ENCODE results near the gene RYR2. TPM values are rescaled to one million over a fixed set of nuclear protein-coding genes. Genes with fewer than 3 reads are reported as not detected.

The RYR2 gene
- polyA plus RNA-seq, 1 of the 3 experiments (the other 2 are of a cell fraction) = under 0.01 TPM

GRCh38 chr1:237048803-237049202, 6.8 kb downstream of the RYR2 start:
- POLR2A ChIA-PET = no interaction called here
- Histone ChIP-seq H2AFZ (ENCODE audit: low read depth) (no peak overlapping the region), H3F3A (replicated peaks; ENCODE audit: insufficient read depth) (no peaks in the 10 kb centered on the region), H3K4me1 (ENCODE audit: control insufficient read depth in 1 of 2, insufficient read depth in 2 of 2, low read depth in 1 of 2, low read length in 1 of 2) (peaks cover 0 to 2% of the 10 kb centered on the region in 2 experiments; a peak in 2 of 4 replicates), H3K4me2 (no peak overlapping the region), H3K79me2 (ENCODE audit: insufficient read depth) (no peaks in the 10 kb centered on the region), H3K9me3 (no peaks in the 10 kb centered on the region), H3K27ac (ENCODE audit: low read depth in 2 of 2, low read length in 1 of 2) (no peak overlapping the region), H3K36me3 (replicated peaks in 1 of 2; ENCODE audit: control insufficient read depth in 1 of 2, insufficient read depth in 2 of 2, low read length in 1 of 2) (no peaks in the 10 kb centered on the region), H3K27me3 (ENCODE audit: insufficient read depth) (no peaks in the 10 kb centered on the region), H3K4me3 (ENCODE audit: low read depth in 2 of 2, low read length in 1 of 2) (no peak overlapping the region), H4K20me1 (ENCODE audit: insufficient read depth) (no peaks in the 10 kb centered on the region), H3K9ac (no peak overlapping the region), H3K9me2 (no peaks in the 10 kb centered on the region)
- CTCF ChIA-PET = no interaction called here
- no peak for DNase-seq
- no peak for TF ChIP-seq MEF2A (IDR thresholded peaks at IDR 0.05; ENCODE audit: borderline replicate concordance, low read depth)
- TF ChIP-seq, protein P1, sequence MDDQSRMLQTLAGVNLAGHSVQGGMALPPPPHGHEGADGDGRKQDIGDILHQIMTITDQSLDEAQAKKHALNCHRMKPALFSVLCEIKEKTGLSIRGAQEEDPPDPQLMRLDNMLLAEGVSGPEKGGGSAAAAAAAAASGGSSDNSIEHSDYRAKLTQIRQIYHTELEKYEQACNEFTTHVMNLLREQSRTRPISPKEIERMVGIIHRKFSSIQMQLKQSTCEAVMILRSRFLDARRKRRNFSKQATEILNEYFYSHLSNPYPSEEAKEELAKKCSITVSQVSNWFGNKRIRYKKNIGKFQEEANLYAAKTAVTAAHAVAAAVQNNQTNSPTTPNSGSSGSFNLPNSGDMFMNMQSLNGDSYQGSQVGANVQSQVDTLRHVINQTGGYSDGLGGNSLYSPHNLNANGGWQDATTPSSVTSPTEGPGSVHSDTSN (IDR thresholded peaks at IDR 0.05) = no peak
- TF ChIP-seq SIN3A (IDR thresholded peaks at IDR 0.05; ENCODE audit: borderline replicate concordance, low read depth, low read length) = no peak
- TF ChIP-seq RCOR1 (IDR thresholded peaks at IDR 0.05; ENCODE audit: low read length) = no peak
- TF ChIP-seq EP300 (IDR thresholded peaks at IDR 0.05; ENCODE audit: borderline replicate concordance in 1 of 2, low read depth in 1 of 2, low read length in 1 of 2) = no peak
- TF ChIP-seq NFIC (IDR thresholded peaks at IDR 0.05; ENCODE audit: borderline replicate concordance) = no peak
- no peak for TF ChIP-seq CTCF (IDR thresholded peaks at IDR 0.05)
- no peak for TF ChIP-seq RFX5 (IDR thresholded peaks at IDR 0.05; ENCODE audit: low read length)
- no peak for TF ChIP-seq SMC3 (IDR thresholded peaks at IDR 0.05; ENCODE audit: low read depth, low read length)
- TF ChIP-seq MXI1 (IDR thresholded peaks at IDR 0.05; ENCODE audit: low read depth, low read length) = no peak
- TF ChIP-seq GATA2 (CRISPR knock-in tag; IDR thresholded peaks at IDR 0.05) = no peak
- no peak for TF ChIP-seq TCF12 (IDR thresholded peaks at IDR 0.05)
- TF ChIP-seq TEAD4 (IDR thresholded peaks at IDR 0.05; ENCODE audit: borderline replicate concordance, insufficient read depth) = no peak
- TF ChIP-seq POLR2AphosphoS5 (IDR thresholded peaks at IDR 0.05; ENCODE audit: low read depth, low read length) = no peak
- TF ChIP-seq, protein P2, sequence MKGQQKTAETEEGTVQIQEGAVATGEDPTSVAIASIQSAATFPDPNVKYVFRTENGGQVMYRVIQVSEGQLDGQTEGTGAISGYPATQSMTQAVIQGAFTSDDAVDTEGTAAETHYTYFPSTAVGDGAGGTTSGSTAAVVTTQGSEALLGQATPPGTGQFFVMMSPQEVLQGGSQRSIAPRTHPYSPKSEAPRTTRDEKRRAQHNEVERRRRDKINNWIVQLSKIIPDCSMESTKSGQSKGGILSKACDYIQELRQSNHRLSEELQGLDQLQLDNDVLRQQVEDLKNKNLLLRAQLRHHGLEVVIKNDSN (IDR thresholded peaks at IDR 0.05; ENCODE audit: borderline replicate concordance, low read depth) = no peak
- no peak for TF ChIP-seq YY1 (IDR thresholded peaks at IDR 0.05; ENCODE audit: low read depth)
- TF ChIP-seq RAD21 (IDR thresholded peaks at IDR 0.05; ENCODE audit: low read length) = no peak
- 32% methylated on average over 5 of the region's 5 CpGs for WGBS (ENCODE audit: low lambda C conversion rate)

Measured in SK-N-SH (cell line).